Left colon (tissue), 2 donors: ENCODE results near the gene TLCD2. TPM values are rescaled to one million over a fixed set of nuclear protein-coding genes. Genes with fewer than 3 reads are reported as not detected.
A peak's percentile ranks its signal among the peaks of the same experiment; 100 is the strongest.
"Not testable (repeated sequence)": the region's sequence is repeated elsewhere in the genome, so short reads cannot be mapped to it uniquely, and the experiment has no call there.

Experiments used
- ATAC-seq: fragments of 200-7000 bp; cut with Tn5 transposase; one replicate; pipeline ENCODE4 v1.9.1; 2020; ENCODE audit warnings: mild to moderate bottlenecking, moderate library complexity
- DNase-seq, 2 donors: peaks; one replicate each; pipeline ENCODE4 v3.0.0-alpha.2; 2020
- intact Hi-C, 2 donors: fragments of 100-400 bp; cut with DNase I in 1 of 2; cut with micrococcal nuclease in 1 of 2; formaldehyde crosslinking; loops; one replicate each; pipeline versions ENCODE4 v1.11.2 to v1.14.0; 2022; cut with DNase I, micrococcal nuclease
- long read RNA-seq: library from polyadenylated mRNA; unstranded; transcript quantifications from one replicate; pipeline ENCODE4 v2.0.0, GENCODE V29; 2021
- total RNA-seq, 2 donors: library from RNA; stranded (reverse); fragmentation: NEBNext Ultra II Directional; extraction: Animal tissue kit (Norgen Biotek cat#: 25700); gene quantifications; one replicate each; pipeline ENCODE4 v1.2.1, GENCODE V29; 2021
- donor health status: DM: no; HTN: no; CAD: no.
- donor health status: DM: yes; HTN: yes; CAD: no.

TLCD2 gene, protein sequence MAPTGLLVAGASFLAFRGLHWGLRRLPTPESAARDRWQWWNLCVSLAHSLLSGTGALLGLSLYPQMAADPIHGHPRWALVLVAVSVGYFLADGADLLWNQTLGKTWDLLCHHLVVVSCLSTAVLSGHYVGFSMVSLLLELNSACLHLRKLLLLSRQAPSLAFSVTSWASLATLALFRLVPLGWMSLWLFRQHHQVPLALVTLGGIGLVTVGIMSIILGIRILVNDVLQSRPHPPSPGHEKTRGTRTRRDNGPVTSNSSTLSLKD
- total RNA-seq = 10 to 100 TPM; 33.1 to 50.7 TPM
- long read RNA-seq, full-length matches to known transcripts = 9 of 37 reads
- long read RNA-seq, partial matches to known transcripts = 0 of 37 reads
- long read RNA-seq, other reads (novel, unspliced or antisense) = 28 of 37 reads

DNA sequence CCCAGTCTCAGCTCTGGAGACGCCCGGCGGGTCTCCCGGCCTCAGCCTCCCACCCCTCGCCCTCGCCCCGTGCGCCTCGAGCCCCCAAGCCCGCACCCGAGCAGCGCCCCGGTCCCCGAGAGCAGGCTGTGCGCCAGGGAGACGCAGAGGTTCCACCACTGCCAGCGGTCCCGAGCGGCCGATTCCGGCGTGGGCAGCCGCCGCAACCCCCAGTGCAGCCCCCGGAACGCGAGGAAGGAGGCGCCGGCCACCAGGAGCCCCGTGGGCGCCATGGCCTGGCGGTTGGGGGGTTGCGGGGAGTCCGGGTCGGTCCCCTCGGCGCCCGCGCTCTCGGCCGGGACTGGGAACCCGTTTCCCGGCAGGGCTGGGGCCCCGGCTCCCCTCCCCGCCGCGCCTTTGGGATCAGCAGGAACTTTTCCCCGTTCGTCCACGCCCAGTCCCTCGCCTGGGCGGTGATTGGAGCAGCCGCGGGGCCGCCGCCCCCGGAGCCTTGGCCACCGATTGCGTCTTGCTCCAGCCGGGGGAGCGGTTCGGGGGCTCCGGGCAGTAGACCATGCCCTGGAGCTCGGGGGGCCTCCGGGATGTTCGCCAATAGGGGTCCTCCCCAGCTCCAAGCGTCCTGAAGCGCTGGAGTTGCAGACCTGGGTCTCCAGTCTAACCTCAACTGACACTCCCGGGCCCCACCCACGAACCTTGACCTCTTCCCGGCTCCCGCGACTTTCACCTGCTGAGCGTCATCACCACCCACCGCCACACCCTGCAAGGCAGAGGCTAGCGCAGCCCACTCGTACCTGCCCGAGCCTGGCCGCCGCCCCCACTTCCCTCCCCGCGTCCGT is at the start of gene TLCD2:
Gene TLCD2 (minus strand): TSS at position 407 of the 836 bp plus-strand sequence. CDS start 135 bp downstream, at position 272.
- DNase-seq (peak; percentile 94 to 95), ATAC-seq (peak; percentile 67)
- intact Hi-C loops = no loop called here

DNA sequence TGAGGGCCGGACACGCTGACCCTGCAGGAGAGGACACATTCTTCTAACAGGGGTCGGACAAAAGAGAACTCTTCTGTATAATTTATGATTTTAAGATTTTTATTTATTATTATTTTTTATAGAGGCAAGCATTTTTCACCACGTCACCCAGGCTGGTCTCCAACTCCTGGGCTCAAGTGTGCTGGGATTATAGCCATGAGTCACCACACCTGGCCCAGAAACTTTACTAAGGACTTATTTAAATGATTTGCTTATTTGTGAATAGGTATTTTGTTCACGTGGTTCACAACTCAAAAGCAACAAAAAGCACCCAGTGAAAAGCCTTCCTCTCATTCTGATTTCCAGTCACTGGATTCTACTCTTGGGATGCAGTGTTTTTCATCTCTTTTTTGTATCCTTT is 49.4 kb upstream of the TLCD2 start:
- no peak for ATAC-seq
- intact Hi-C loops = no loop called here
- DNase-seq = no peak

DNA sequence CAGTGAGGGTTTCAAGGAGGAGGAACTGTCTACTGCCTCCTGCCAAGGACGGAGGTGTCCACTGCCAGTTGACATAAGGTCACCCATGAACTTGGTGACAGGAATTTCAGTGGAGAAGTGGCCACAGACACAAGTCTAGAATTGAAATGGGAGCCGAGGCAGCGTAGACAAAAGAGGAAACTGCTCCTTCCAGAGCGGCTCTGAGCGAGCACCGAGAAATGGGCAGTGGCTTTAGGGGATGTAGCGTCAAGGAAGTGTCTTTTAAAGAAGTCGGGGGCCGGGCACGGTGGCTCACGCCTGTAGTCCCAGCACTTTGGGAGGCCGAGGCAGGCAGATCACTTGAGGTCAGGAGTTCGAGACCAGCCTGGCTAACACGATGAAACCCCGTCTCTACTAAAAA is 48.6 kb upstream of the TLCD2 start:
- ATAC-seq (no peak), DNase-seq (no peak)
- intact Hi-C loops = no loop called here

DNA sequence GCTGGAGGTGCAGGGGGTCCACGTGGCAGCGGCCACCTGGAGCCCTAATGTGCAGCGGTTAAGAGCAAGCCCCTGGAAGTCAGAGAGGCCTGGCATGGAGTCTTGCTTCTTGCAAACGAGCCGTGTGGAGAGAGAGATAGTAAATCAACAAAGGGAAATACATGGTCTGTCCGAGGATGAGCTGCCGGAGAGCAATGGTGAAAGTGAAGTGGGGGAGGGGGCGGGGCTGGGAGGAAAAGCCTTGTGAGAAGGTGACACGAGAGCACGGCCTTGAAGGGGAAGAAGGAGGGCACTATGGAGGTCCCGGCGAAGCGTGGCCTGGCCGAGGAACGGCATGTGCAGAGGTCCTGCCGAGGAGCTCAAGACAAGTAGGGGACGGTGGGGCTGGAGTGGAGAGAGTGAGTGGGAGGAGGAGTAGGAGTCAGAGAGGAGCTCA is 45.7 kb upstream of the TLCD2 start:
- no peak for ATAC-seq
- intact Hi-C loops = no loop called here
- DNase-seq = no peak

DNA sequence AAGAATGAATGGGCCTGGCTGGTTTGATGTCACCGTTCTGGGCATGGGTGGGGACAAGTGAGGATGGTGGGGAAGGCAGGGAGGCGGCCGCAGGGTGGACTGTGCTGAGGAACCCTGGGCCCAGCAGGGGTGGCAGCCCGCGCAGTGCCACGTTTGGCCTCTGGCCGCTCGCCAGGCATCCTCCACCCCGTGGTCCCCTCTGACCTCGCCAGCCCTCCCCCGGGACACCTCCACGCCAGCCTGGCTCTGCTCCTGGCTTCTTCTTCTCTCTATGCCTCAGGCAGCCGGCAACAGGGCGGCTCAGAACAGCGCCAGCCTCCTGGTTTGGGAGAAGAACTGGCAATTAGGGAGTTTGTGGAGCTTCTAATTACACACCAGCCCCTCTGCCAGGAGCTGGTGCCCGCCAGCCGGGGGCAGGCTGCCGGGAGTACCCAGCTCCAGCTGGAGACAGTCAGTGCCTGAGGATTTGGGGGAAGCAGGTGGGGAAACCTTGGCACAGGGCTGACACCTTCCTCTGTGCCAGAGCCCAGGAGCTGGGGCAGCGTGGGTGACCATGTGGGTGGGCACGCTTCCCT is 45.2 kb upstream of the TLCD2 start:
- intact Hi-C loops = no loop called here
- DNase-seq = no peak
- ATAC-seq = no peak

DNA sequence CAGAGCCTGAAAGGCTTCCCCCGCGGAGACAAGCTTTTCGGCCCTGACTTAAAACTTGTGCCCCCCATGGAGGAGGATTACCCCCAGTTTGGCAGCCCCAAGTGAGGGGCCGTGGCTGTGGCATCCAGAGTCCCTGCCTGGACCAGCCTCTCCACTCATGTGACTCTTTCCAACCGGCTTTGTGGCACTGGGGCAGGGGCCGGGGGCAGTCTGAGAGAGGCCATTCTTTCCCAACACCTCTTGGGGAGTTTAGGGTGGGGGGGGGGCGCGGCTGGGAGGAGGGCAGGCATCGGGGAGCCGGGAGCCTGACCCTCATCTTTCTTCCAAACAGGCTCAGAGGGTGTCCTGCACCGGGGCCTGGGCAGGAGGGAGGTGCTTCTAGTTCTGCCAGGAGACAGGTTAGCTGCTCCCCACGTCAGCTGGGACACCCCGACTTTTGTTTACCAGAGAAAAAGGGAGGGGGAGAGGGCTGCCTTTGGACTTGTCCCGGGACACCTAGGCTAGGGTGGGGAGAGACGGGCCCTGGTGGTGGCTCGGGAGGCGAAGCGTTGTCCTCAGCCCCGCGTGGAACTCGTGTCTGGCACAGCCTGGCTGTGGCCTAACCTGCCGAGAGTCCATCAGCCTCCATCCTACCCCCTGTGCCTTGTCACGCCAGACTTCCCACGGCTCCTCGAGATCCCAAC is 44.4 kb upstream of the TLCD2 start:
- ATAC-seq (no peak), DNase-seq (no peak)
- intact Hi-C loops = no loop called here

- intact Hi-C loops = no loop called here
- ATAC-seq (no peak), DNase-seq (no peak)
Observed at GRCh38 chr17:1753767-1754429, 43.7 kb upstream of the TLCD2 start.

GRCh38 chr17:1752425-1753262 is 42.5 kb upstream of the TLCD2 start:
- intact Hi-C loops = no loop called here
- ATAC-seq (peak; percentile 92), DNase-seq (peak; percentile 66 to 69)

- no peak for ATAC-seq
- intact Hi-C loops = no loop called here
Observed at GRCh38 chr17:1750628-1751027, 40.5 kb upstream of the TLCD2 start.

GRCh38 chr17:1746975-1747543 is 36.9 kb upstream of the TLCD2 start:
- intact Hi-C loops = no loop called here
- ATAC-seq (peak; percentile 92), DNase-seq (peak; percentile 66 to 85)

More at GRCh38 chr17:1750628-1751027, 40.5 kb upstream of the TLCD2 start:
- DNase-seq = no peak

GRCh38 chr17:1745513-1746020 is 35.4 kb upstream of the TLCD2 start:
- intact Hi-C loops = no loop called here
- no peak for DNase-seq
- no peak for ATAC-seq

DNA sequence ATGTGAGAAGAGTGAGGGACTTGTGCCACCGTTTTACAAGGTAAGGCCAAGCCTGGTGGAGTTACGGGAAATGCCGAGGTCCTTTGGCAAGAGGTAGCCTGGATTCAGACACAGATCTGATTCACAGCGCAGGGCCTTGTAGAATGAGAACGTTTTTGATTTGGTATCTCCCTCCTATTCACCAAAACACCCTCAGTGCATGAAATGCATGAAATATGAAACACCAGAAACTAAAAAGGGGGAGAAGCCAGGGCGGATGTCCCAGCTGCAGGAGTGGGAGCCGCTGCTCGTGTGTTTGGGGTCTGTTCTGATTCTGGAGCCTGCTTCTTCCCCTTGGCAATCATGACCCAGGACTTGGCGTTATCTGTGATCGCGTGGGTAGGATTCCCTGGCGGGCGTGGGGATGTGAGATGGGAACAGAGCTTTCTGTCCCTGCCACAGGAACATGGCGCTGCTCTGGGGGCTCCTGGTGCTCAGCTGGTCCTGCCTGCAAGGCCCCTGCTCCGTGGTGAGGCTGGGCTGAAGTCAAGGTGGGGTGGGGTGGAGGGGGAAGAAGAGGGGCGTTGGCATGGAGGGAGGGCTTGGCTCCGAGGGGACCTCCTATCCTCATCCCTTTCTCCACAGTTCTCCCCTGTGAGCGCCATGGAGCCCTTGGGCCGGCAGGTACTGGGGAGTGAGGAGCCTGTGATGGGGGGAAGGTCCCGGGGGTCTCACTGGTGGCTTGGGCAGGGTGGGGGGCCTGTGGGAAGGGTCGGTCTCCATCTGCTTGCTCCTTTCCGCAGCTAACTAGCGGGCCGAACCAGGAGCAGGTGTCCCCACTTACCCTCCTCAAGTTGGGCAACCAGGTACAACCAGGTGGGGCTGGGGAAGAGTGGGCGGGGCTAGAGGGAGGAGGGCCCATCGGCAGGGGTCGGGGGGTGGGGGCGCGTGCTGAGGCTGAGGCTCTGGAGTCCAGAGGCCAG is 34.7 kb upstream of the TLCD2 start:
- DNase-seq (no peak), ATAC-seq (no peak)
- intact Hi-C loops = no loop called here

DNA sequence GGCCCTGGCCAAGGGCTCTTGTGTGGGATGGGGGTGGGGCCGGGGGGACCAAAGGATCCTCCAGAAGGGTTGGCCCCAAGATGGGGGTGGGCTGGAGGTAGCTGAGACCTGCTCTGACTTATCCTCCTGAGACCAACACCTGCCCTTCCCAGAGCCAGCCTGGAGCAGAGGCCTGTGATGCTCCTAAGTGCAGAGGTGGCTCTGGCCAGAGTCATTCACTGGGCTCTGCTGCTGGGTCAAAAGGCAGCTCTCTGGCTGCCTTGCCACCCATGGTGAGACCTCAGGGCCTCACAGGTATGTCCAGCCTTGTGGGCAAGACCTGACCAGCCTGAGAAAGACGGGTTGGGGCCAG is 32.9 kb upstream of the TLCD2 start:
- DNase-seq (no peak), ATAC-seq (no peak)
- intact Hi-C loops = no loop called here

GRCh38 chr17:1742371-1743087 is 32.4 kb upstream of the TLCD2 start, which contains the start of gene SERPINF2:
TSS of gene SERPINF2 (plus strand) at chr17:1742871. CDS start at chr17:1744996, 2,125 bp downstream.
- no peak for ATAC-seq
- intact Hi-C loops = no loop called here

GRCh38 chr17:1741899-1742298 is 31.7 kb upstream of the TLCD2 start:
- intact Hi-C loops, DNase-seq, ATAC-seq: not testable (repeated sequence)

More at GRCh38 chr17:1742371-1743087, 32.4 kb upstream of the TLCD2 start, which contains the start of gene SERPINF2:
- DNase-seq = no peak
